ENCODE results near the gene ARL2. TPM values are rescaled to one million over a fixed set of nuclear protein-coding genes. Genes with fewer than 3 reads are reported as not detected.

Gene ARL2
- total RNA-seq, 2 experiments from 2014 or later: 74.1 to 86.9 TPM

DNA sequence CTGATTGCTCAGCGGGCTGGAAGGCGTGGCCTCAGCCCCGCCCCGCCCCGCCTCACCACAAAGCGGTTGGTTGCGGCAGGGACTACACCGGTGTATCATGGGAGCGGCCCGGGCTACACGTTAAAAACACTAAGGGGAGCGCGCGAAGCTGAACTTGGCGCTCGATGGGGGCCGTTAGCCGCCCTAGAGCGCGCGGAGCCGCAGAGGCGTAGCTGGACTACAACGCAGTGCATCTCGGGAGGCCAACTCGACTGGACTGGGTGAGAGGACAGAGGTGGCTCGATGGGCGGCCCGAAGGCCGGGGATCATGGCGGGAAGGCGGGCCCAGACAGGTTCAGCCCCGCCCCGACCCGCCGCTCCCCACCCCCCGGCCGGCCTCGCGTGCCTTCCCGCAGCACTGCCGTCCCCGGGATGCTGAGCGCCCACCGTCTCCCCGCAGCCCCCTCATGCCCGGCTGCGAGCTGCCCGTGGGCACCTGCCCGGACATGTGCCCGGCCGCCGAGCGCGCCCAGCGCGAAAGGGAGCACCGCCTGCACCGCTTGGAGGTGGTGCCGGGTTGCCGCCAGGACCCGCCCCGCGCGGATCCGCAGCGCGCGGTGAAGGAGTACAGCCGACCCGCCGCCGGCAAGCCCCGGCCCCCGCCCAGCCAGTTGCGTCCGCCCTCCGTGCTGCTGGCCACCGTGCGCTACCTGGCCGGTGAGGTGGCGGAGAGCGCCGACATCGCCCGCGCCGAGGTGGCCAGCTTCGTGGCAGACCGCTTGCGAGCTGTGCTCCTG lies 27.1 kb downstream of the ARL2 start, which contains the start of gene SAC3D1:
Gene SAC3D1, plus strand, starts transcription at position 364 of the 776 bp plus-strand sequence. Its CDS starts 83 bp downstream, at position 447.
- DNase-seq (peak; percentile 98), ATAC-seq (peak; percentile 95)
- no peaks in the 10 kb centered on the region for H3K9me3 Mint-ChIP-seq (ENCODE audit: low read depth)
- no peaks in the 10 kb centered on the region for H3K27me3 Mint-ChIP-seq
- peaks cover 34% of the 10 kb centered on the region for H3K4me1 Mint-ChIP-seq
- H3K4me3 Mint-ChIP-seq: peak within 1 kb of the TSS; percentile 84
- H3K36me3 Mint-ChIP-seq: peaks cover 12% of the 10 kb centered on the region
- H3K27ac Mint-ChIP-seq: peak within 1 kb of the TSS; percentile 97
- CTCF ChIA-PET: interaction anchor here (1.1 to 3.8 kb wide), 10 partner anchors 9 to 178 kb away, joined by 3 to 32 read pairs (median 4); partner anchors contain the start of genes ARL2, FAU, MRPL49 and PPP2R5B

DNA sequence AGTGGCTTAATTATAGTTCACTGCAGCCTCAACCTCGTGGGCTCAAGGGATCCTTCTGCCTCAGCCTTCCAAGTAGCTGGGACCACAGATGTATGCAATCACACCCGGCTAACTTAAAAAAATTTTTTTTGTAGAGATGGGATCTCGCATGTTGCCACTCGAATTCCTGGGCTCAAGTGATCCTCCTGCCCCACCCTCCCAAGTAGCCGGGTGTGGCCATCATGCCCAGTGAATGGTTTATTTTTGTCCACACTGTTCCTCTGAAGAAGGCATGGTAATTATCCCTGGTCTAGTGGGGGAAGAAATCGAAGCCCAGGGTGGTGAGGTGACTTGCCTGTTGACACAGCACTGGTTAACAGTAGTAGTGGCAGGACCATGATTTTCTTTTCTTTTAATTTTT lies 28.9 kb downstream of the ARL2 start:
- DNase-seq (no peak), ATAC-seq (no peak)
- no peak overlapping the region for H3K27ac Mint-ChIP-seq
- peaks cover 52% of the 10 kb centered on the region for H3K4me1 Mint-ChIP-seq
- H3K27me3 Mint-ChIP-seq: no peaks in the 10 kb centered on the region
- H3K36me3 Mint-ChIP-seq: peaks cover 13% of the 10 kb centered on the region
- CTCF ChIA-PET: interaction anchor here (0.7 to 3.8 kb wide), 3 partner anchors 29 to 232 kb away, joined by 3 to 32 read pairs (median 4); partner anchors contain the start of gene ARL2
- no peaks in the 10 kb centered on the region for H3K9me3 Mint-ChIP-seq (ENCODE audit: low read depth)
- H3K4me3 Mint-ChIP-seq: peak overlapping the region; percentile 84

- H3K4me1 Mint-ChIP-seq: peaks cover 55% of the 10 kb centered on the region
- no peaks in the 10 kb centered on the region for H3K27me3 Mint-ChIP-seq
- ATAC-seq (no peak), DNase-seq (no peak)
- no peaks in the 10 kb centered on the region for H3K9me3 Mint-ChIP-seq (ENCODE audit: low read depth)
- CTCF ChIA-PET: no interaction called here
- H3K4me3 Mint-ChIP-seq: no peak overlapping the region
- H3K36me3 Mint-ChIP-seq: peaks cover 13% of the 10 kb centered on the region
- no peak overlapping the region for H3K27ac Mint-ChIP-seq
These were observed 30.0 kb downstream of the ARL2 start for GRCh38 chr11:65043881-65044501.

- DNase-seq (no peak), ATAC-seq (no peak)
- Mint-ChIP-seq H3K36me3 (peaks cover 13% of the 10 kb centered on the region), H3K27ac (no peak overlapping the region), H3K4me1 (peaks cover 48% of the 10 kb centered on the region), H3K27me3 (no peaks in the 10 kb centered on the region), H3K4me3 (no peak overlapping the region), H3K9me3 (ENCODE audit: low read depth) (no peaks in the 10 kb centered on the region)
- CTCF ChIA-PET: interaction anchor here (1.7 kb wide), 1 partner anchor 32 kb away, joined by 4 read pairs; no protein-coding TSS in a partner anchor
These were observed 31.1 kb downstream of the ARL2 start for GRCh38 chr11:65045061-65045460.

DNA sequence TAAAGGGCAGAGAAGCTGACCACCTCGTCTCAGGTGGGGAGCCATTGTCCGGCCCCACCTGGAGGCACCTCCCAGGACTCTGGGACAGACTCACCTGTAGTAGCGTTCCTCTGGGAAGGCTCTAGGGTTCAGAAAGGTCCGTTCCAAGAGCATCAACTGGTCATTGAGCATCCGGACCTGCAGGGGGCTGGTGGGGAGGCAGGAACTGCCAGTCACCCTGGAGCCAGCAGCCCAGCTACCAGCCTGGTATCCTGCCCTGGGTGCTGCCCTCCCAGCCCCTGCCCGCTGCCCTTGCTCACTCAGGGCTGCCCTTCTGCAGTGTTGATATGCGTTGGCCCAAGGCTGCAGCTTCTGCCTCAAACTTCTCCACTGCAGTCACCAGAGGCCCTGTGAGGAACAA lies 31.8 kb downstream of the ARL2 start:
- peaks cover 46% of the 10 kb centered on the region for H3K4me1 Mint-ChIP-seq
- ATAC-seq (no peak), DNase-seq (no peak)
- CTCF ChIA-PET: interaction anchor here (1.3 to 1.7 kb wide), 2 partner anchors 31 to 33 kb away, joined by 4 read pairs; partner anchors contain the start of gene ARL2
- no peak overlapping the region for H3K27ac Mint-ChIP-seq
- H3K4me3 Mint-ChIP-seq: no peak overlapping the region
- peaks cover 13% of the 10 kb centered on the region for H3K36me3 Mint-ChIP-seq
- no peaks in the 10 kb centered on the region for H3K9me3 Mint-ChIP-seq (ENCODE audit: low read depth)
- H3K27me3 Mint-ChIP-seq: no peaks in the 10 kb centered on the region

DNA sequence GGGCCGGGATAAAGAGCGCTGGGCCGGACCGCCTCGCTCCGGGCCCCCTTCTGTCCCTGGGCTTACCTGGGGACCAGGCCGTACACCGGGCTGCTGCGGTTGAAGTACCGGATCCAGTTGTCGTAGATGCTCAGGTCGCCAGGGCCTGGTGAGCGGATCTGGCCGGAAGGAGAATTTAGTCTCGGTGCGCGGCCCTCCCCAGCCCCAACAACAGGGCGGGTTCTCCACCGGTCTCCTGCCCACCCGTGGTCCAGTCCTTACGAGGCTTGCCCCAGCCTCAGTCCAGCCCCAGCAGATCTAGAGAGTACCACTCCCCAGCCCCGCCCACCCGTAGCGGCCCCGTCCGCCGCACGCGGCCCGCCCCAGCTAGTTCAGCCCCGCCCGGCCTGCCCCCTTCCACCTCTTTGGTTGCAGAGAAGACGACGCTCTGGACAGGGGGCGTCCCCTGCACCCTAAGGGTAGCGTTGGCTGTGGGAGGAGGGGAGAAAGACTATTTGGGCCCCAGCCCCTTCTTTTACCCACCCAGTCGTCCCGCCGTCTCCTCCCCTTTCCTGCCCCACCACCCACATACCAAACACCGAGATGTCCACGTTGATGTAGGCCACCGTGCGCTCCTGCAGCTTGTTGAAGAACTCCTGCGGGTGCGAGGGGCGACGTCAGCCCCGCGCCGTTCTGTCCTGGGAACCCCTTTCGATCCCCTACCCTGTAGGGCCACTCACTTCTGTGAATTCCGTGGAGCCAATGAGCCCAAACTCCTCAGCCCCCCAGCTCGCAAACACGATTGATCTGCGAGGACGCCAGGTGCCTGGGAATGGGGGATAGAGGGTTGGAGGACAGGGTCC lies 33.8 kb downstream of the ARL2 start:
- H3K27me3 Mint-ChIP-seq: no peaks in the 10 kb centered on the region
- peak overlapping the region; percentile 75 for H3K4me3 Mint-ChIP-seq
- DNase-seq (no peak), ATAC-seq (peak; percentile 67)
- H3K9me3 Mint-ChIP-seq (ENCODE audit: low read depth): no peaks in the 10 kb centered on the region
- H3K36me3 Mint-ChIP-seq: peaks cover 12% of the 10 kb centered on the region
- H3K4me1 Mint-ChIP-seq: peaks cover 46% of the 10 kb centered on the region
- CTCF ChIA-PET: interaction anchor here (1.0 to 1.1 kb wide), 2 partner anchors 34 to 200 kb away, joined by 3 to 6 read pairs; partner anchors contain the start of gene ARL2
- peak overlapping the region; percentile 65 for H3K27ac Mint-ChIP-seq

DNA sequence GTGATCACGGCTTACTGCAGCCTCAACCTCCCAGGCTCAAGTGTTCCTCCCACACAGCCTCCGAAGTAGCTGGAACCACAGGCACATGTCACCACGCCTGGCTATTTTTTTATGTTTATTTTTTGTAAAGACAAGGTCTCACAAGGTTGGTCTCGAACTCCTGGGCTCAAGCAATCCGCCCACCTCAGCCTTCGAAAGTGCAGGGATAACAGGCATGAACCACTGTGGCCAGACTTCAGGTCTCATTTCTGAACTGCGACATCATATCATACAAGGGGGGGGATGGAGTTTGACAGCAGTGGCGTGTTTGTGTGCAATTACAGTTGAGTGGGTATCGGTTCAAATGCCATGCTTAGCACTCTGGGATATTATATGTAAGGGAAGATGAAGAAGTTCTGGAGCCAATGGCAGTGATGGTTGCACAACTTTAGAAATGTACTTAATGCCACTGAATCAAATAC lies 37.5 kb downstream of the ARL2 start:
- H3K27me3 Mint-ChIP-seq: no peaks in the 10 kb centered on the region
- peaks cover 40% of the 10 kb centered on the region for H3K4me1 Mint-ChIP-seq
- H3K36me3 Mint-ChIP-seq: peaks cover 2% of the 10 kb centered on the region
- ATAC-seq (no peak), DNase-seq (no peak)
- H3K9me3 Mint-ChIP-seq (ENCODE audit: low read depth): no peaks in the 10 kb centered on the region
- no peak overlapping the region for H3K27ac Mint-ChIP-seq
- no peak overlapping the region for H3K4me3 Mint-ChIP-seq
- CTCF ChIA-PET: interaction anchor here (0.7 kb wide), 1 partner anchor 1261 kb away, joined by 3 read pairs; no protein-coding TSS in a partner anchor

DNA sequence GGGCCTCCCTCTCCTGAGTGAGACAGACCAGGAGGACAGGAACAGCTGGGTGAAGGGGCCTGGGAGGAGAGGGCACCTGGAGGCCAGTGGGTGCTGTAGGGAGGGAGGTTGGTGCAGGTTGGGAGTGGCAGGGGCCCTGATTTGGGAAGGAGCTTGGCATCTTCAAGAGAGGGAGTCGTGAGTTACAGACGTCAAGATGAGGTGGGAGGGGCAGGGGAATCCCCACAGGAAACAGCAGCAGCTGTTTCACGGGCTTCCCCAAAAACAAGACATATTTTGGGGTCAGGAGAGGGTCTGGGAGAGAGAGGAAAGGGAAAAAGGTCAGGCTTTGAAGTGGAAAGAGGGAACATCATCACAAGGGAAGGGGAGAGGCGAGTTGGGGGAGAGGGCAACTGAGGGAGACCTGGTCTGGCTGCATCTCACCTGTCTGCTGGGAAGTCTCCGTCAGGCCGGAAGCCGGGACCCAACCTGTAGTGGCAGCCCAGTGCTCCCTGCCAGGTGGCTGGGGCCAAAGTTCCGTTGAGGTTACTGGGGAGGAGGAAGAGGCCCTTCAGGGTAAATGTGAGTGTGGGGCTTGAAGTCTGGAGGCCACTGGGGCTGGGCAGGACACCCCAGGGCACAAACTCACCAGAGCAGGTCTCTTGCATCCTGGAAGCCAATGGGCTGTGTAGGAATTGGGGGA lies 40.0 kb downstream of the ARL2 start:
- Mint-ChIP-seq H3K36me3 (no peaks in the 10 kb centered on the region), H3K4me3 (no peak overlapping the region)
- ATAC-seq: no peak

GRCh38 chr11:65055538-65055937 lies 41.6 kb downstream of the ARL2 start:
- CTCF ChIA-PET: no interaction called here
- Mint-ChIP-seq H3K27ac (no peak overlapping the region), H3K27me3 (no peaks in the 10 kb centered on the region), H3K36me3 (no peaks in the 10 kb centered on the region), H3K9me3 (ENCODE audit: low read depth) (no peaks in the 10 kb centered on the region), H3K4me3 (no peak overlapping the region), H3K4me1 (peaks cover 30% of the 10 kb centered on the region)
- DNase-seq (no peak), ATAC-seq (no peak)

More for the DNA sequence above, 40.0 kb downstream of the ARL2 start:
- no peaks in the 10 kb centered on the region for H3K27me3 Mint-ChIP-seq
- no peak for DNase-seq
- H3K9me3 Mint-ChIP-seq (ENCODE audit: low read depth): no peaks in the 10 kb centered on the region
- peaks cover 23% of the 10 kb centered on the region for H3K4me1 Mint-ChIP-seq
- H3K27ac Mint-ChIP-seq: no peak overlapping the region
- CTCF ChIA-PET: no interaction called here

GRCh38 chr11:65056999-65057398 lies 43.0 kb downstream of the ARL2 start:
- no peak overlapping the region for H3K4me3 Mint-ChIP-seq
- ATAC-seq (no peak), DNase-seq (no peak)
- H3K4me1 Mint-ChIP-seq: peaks cover 28% of the 10 kb centered on the region
- H3K27me3 Mint-ChIP-seq: no peaks in the 10 kb centered on the region
- no peaks in the 10 kb centered on the region for H3K36me3 Mint-ChIP-seq
- H3K27ac Mint-ChIP-seq: no peak overlapping the region
- no peaks in the 10 kb centered on the region for H3K9me3 Mint-ChIP-seq (ENCODE audit: low read depth)
- CTCF ChIA-PET: no interaction called here

- Mint-ChIP-seq H3K27me3 (no peaks in the 10 kb centered on the region), H3K4me1 (peaks cover 28% of the 10 kb centered on the region), H3K9me3 (ENCODE audit: low read depth) (no peaks in the 10 kb centered on the region), H3K36me3 (no peaks in the 10 kb centered on the region), H3K27ac (no peak overlapping the region), H3K4me3 (no peak overlapping the region)
- ATAC-seq (no peak), DNase-seq (no peak)
- CTCF ChIA-PET: no interaction called here
These were observed 43.6 kb downstream of the ARL2 start for GRCh38 chr11:65057526-65057925.

GRCh38 chr11:65058012-65058411 lies 44.1 kb downstream of the ARL2 start:
- H3K27ac Mint-ChIP-seq: no peak overlapping the region
- ATAC-seq (no peak), DNase-seq (no peak)
- H3K4me3 Mint-ChIP-seq: no peak overlapping the region
- no peaks in the 10 kb centered on the region for H3K9me3 Mint-ChIP-seq (ENCODE audit: low read depth)
- H3K36me3 Mint-ChIP-seq: no peaks in the 10 kb centered on the region
- no peaks in the 10 kb centered on the region for H3K27me3 Mint-ChIP-seq
- peaks cover 26% of the 10 kb centered on the region for H3K4me1 Mint-ChIP-seq
- CTCF ChIA-PET: interaction anchor here (1.2 kb wide), 1 partner anchor 52 kb away, joined by 3 read pairs; no protein-coding TSS in a partner anchor
